ENCODE measurements around the gene SRR. TPM values are rescaled to one million over a fixed set of nuclear protein-coding genes. Genes with fewer than 3 reads are reported as not detected.
"Not testable (repeated sequence)": the region's sequence is repeated elsewhere in the genome, so short reads cannot be mapped to it uniquely, and the experiment has no call there.

SRR gene
- total RNA-seq, 1 experiment from 2014 or later = 34.9 TPM

DNA sequence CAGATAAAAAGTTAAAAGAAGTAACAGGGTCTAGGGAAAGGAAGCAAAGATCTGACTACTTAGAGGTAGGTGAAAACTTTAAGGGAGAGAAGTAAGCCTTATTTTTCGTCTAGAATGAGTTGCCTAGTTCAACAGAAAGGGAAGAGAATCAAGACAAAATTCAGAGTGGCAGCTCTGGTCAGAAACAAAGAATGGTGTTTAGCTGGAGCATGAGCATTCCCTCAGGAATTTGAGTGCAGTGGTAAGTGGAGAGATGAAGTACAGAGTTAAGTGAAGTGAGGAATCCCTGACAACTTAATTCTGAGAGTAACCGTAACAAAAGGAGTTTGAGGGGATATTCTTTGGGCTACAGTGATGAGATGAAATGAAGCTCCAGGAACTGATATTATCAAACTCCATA, 11.7 kb upstream of the SRR start:
- DNase-seq (ENCODE audit: low spot score) = no peak

DNA sequence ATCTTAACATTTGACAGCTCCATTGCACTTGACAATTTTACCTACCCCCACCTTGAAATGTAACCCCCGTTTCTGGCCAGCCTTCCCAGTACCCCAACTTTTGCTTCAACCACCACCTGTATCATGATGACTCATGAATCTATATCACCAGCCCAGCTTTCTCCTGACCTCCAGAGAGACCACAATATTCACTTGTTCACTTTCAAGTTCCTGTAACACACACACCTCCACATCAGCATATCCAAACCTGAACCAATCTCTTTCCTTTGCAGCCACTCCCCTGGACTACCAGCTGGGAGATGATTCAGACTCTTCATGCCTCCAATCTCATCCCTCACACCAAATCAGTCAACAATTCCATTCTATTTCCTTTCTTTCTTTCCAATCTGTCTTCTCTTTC, 8.2 kb upstream of the SRR start:
- no peak for DNase-seq (ENCODE audit: low spot score)

DNA sequence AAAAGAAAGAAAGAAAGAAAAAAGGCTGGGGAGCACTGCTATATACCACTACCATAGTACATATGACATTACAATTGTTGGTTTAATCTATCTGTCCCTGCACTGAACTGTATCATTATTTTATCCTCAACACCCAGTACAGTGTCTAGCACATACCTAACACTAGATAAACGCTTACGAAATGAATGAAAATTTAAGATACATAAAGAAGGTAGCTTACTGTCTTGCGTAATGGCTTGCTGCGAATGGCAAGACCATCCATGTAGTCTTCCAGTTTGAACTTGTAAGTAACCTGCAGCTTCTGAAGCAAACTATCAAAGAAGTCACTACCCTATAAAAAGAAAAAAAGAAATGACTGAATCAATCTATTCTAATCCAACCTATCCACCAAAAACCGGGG, 6.7 kb upstream of the SRR start:
- no peak for DNase-seq (ENCODE audit: low spot score)

DNA sequence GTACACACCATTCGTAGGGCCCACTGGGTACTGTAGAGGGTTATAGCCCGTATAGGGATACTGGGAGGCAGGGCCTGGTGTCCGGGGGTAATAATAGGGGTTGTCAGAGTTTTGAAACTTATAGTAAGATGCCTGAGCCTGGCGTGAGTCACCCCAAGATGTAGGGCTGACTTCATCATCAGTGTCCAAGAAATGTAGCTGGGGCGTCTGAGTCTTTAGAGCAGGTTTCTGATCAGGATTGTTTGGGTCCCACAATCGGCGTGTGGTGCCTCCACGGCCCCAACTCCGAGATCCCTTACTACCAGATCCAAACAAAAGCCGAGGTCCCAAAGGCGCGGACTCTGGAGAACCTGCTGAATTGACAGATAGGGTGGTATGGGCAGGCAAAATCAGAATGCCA, 4.6 kb upstream of the SRR start:
- DNase-seq (ENCODE audit: low spot score) = no peak

DNA sequence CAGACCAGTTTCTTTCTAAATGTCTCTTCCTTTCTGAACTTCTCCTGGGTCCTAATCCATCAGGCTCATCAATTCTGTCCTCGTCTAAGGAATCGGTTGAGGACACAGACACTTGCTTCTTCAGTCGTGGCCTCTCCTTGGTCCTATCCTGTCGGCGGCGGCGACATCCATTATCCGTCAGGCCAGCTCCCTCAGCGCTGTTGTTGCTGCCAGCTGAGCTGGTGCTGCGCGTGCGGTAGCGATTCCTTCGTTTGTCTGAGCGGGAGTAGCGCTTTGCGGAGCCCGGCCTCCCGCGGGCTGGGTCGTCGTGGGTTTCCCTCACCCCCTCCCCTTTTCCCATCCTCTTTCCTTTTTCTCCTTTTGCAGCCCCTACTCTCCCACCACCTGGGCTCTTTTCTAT, 4.0 kb upstream of the SRR start:
- no peak for DNase-seq (ENCODE audit: low spot score)

DNA sequence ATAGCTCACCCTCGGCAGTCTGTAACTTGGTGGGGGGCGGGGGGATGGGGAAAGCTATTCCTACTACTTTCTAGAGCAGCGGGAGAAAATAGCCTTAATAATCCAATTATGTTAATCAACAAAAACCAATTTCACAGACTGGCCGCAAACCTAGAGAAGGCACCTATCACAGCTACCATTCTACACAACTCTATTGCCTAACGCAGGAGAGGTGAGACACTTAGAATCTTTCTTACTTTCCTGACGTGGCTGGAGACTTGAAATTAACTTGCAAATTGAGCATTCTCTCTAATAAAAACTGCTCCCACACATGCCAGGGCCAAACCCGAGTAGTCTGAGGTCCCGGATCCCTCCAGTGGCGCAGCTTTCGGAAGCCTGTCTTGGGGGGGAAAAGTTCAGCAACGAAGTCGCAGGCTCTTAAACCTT, 959 bp upstream of the SRR start:
- DNase-seq (ENCODE audit: low spot score) = no peak

DNA sequence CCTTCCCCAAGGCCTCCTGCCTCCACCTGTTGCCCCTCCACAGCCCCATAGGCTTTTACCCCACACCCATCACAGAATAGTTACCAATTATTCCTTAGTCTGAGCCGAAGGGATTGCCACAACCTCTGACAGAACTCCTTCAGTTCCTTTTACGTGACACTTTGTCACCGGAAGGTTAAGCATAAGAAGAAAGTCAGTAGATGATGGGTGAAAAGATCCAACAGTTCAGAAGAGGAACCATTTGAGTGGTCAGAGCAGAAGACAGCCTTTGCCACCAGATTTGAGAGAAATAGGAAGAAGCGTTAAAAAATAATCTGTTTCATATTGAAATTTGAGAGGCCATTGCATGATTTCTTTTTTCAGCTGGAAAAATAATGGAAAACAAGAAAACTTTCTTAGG, 1.2 kb downstream of the SRR start:
- DNase-seq (ENCODE audit: low spot score) = no peak

DNA sequence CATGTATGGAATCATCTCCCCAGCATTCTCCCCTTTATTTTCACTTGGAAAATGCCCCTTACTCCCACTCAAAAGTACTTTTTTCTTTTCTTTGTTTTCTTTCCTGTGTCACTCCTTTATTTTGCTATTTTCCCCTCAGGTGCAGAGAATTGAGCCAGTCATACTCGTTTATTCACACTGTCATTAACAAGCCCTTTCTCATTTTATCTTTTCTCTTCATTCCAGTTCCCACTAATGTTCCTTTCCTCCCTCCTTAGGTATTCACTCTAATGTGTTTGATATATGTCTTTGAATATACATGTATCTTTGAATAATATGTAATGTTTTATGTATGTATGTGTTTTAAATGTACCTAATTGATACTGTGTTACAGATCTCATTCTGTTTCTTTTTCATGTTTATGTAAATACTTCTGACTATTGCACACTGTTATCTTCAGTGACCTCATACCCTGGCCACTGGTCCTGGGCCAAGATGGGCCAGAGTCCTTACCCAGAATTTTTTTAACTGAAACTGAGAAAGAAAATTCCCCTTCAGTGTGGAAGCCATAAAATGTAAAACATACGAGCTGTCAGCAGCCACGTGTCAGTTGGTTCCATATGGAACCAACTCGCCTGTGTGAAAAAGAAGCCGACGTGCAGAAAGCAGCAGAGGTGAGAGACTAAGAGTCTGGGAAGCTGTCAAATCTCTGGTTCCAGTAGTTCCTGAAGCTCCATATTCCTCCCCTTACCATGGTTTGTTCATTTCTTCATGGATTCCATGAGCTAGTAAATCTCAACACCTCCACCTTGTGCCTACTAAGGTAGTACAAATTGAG, 5.8 kb downstream of the SRR start:
- no peak for DNase-seq (ENCODE audit: low spot score)

DNA sequence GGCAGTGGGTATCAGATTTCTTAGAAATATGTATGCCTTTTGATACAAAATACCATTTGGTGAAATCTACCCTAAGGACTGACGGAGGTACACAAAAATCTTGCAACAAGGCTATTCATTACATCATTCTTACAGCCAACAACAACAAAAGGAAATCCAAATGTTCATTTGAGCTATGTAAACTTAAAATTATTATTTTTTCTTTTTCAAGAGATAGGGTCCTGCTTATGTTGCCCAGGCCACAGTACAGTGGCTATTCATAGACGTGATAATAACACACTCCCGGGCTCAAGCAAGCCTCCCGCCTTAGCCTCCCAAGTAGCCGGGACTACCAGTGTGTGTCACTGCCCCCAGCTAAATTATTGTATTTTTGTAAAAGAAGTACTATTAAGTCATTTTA, 9.0 kb downstream of the SRR start:
- DNase-seq (ENCODE audit: low spot score) = no peak

DNA sequence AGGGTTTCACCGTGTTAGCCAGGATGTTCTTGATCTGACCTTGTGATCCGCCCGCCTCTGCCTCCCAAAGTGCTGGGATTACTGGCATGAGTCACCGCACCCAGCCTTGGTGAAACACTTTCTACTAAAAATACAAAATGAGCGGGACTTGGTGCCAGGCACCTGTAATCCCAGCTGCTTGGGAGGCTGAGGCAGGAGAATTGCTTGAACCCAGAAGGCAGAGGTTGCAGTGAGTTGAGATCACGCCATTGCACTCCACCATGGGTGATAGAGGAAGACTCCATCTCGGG, 13.1 kb downstream of the SRR start:
- not testable (repeated sequence) for DNase-seq (ENCODE audit: low spot score)

DNA sequence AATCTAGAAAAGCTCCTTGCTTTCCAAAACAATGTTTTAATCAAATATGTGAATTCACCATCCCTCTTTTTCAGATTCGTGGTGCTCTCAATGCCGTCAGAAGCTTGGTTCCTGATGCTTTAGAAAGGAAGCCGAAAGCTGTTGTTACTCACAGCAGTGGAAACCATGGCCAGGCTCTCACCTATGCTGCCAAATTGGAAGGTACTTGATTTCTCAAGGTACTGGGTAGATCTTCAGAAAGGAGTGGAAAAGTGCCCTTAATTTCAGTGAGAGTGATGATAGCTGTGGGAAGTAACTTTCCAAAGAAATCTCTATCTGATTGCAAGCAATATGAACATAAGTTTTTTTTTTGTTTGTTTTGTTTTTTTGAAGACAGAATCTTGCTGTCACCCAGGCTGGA, 14.0 kb downstream of the SRR start:
- DNase-seq (ENCODE audit: low spot score) = no peak

DNA sequence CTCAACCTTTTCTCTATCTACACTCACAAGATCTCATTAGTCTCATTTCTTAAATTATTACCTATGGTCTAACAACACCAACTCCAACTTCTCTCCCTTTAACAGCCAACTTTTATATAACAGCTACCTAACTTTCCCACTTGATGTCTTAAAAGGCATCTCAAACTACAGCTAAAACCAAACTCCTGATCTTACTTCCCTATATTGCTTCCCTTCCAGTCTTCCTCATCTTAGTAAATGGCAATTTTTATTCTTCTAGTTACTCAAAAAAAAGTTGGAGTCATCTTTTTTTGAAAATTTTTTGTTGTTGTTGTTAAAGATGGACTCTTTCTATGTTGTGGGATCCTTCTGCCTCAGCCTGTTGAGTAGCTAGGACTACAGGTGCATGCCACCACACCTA, 15.3 kb downstream of the SRR start:
- DNase-seq (ENCODE audit: low spot score) = no peak

DNA sequence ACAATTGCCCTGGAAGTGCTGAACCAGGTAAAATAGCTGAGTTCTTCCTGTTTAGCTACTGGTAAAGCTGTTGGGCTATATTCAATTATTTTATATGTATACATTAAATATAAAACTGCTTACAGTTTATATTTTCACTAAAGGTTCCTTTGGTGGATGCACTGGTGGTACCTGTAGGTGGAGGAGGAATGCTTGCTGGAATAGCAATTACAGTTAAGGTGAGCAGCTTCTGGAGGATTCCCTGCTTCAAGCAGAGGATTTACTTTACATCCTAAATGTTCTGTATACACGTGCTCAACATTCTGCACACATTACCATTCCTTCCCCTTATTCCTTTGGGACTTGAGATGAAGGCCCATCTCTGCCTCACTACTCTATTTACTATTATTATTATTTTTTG, 17.6 kb downstream of the SRR start:
- DNase-seq (ENCODE audit: low spot score) = no peak

DNA sequence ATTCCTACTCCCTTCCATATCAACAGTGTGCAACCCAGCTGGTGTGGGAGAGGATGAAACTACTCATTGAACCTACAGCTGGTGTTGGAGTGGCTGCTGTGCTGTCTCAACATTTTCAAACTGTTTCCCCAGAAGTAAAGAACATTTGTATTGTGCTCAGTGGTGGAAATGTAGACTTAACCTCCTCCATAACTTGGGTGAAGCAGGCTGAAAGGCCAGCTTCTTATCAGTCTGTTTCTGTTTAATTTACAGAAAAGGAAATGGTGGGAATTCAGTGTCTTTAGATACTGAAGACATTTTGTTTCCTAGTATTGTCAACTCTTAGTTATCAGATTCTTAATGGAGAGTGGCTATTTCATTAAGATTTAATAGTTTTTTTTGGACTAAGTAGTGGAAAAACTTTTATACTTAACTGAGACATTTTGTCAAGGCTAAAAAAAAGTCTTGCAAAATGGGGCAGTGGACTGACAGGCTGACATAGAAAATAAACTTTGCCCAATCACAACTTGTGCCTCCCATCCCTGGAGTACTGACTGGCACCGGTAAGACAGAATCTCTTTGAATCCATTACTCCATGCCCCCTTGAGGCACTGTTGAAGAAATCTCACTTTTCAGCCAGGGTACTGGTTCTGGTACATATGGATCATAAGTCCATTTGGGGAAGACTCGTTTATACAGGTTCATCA, 20.0 kb downstream of the SRR start:
- DNase-seq (ENCODE audit: low spot score) = no peak

DNA sequence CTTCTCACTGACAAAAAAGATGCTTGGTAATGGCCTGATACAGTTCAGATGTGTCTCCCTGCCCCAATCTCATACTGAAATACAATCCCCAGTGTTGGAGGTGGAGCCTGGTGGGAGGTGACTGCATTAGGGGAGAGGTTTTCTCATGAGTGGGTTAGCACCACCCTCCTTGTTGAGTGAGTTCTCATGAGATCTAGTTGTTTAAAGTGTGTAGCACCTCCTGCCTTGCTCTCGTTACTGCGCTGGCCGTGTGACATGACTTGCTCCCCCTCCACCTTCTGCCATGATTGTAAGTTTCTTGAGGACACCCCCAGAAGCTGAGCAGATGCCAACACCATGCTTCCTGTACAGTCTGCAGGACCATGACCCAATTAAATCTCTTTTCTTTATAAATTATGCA, 27.6 kb downstream of the SRR start:
- DNase-seq (ENCODE audit: low spot score) = no peak

DNA sequence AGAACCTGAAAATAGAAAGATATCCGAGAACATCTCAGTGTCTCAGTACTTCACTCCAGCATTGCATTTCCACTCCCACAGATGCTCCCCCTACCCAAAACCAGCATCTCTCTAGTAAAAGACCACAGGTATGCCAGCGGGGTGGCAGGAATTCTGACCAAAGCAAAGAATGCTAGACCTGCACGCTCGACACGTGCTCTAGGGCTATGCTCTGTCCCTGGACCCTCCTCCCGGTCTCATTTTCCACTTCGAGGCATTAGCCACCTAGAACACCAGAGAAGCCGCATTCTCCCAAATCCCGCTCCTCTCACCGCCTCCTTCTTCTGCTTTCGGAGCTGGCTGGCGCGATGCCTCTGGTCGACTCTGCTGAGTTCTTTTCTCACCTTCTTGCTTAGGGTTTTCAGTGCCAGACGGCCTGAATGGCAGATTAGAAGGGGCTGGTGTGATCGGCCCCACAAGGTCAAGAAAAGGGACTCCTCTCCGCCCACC, 32.0 kb downstream of the SRR start:
- DNase-seq (ENCODE audit: low spot score) = no peak

DNA sequence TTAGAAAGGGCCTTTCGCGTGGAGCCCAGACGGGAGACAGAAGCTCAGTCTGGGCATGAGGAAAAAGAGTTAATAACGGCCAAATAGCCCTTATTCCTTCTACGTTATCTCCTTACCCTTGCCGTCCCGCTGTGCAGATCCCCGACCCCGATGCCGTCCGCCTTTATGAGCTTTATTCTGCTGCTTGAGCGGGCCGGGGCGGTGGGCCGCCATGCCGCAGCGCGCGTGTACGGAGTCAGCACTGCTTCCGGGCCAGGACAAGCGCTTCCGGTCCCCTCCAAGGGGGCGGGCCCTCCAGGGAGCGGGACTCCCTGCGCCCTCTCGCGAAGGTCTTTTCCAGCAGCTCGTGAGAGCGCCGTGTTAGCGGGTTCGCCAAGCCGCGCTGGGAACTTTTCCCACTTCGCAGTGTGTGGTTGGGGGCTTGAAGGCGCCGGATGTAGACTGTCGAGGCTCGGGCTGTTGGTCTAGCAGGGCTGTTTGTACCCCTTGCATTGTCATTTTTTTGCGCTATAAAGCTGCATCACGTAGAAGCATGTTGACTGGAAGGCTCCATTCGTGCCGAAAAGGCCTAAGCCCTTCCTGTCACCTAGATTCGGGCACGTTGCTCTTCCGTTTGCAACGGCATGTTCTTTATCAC, 32.6 kb downstream of the SRR start, which contains the start of gene TSR1:
TSS of gene TSR1 (minus strand) at position 243 of the 637 bp plus-strand sequence. CDS start at position 213, 30 bp downstream.
- peak; percentile 76 for DNase-seq (ENCODE audit: low spot score)

DNA sequence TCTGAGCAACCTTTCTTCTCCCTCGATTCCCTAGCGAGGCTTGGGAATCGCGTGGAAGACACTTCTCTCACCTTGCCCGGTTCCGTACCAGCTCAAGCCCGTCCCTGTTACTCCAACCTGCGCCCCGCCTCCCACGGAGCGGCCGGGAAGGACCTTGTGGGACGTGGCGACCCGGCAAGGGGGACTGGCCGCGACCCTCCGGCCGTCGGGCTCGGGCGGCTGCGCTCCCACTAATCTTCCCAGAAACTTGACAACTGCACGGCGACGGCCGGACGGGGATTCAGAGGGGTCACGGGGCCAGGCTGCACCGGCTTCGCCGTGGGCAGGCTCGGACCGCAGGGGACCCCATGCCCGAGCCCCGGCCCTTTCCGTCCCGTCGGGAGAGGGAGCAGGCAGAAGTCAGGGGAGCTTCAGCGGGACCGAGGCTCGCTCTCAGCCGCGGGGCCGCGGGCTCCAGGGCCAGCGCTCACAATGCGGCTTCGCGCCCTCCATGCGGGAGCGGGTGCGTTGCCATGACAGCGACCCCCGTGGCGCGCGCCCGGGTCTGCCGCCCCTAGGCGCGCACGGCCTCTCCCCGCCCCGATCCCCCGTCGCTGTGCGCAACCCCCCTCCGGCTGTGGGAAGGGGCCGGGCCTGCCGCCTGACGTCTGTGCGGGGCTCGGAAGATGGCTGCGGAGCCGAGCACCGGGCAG, 33.2 kb downstream of the SRR start, which contains the start of gene SGSM2:
TSS of gene SGSM2 (plus strand) at position 650 of the 692 bp plus-strand sequence. CDS start 188 bp downstream, outside the sequence.
- DNase-seq (ENCODE audit: low spot score) = no peak

DNA sequence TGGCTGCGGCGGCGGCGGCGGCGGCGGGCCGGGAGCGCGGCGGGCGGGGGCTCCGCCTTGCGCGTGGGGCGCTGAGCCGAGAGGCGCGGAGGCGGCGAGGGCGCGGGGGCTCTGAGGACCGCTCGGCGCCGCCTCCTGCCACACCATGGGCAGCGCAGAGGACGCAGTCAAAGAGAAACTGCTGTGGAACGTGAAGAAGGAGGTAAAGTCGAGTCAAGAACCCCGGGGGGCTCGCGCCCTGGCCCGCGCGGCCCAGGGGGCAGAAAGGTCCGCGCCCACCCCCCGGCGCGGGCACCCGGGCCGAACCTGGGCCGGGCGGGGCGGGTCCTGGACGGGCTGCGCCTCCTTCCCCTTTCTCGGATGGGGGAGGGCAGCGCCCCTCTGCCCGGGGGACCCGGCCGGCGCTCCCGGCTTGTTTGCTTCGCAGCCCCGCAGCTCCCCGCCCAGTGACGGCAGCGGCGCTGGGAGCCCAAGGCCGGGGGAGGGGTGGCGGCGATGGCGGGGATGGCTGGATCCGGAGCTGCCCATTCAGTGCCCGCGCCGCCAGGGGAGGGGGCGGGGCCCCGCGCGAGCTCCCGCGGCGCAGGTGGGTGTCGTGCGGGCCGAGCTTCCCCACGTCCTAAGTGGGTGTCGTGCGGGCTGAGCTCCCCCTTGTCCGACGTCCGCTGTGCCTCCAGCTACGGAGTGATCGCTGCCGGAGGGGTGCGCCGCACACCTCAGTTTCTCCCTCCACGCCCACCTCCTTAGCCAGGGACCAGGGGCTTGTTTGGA, 34.0 kb downstream of the SRR start:
- no peak for DNase-seq (ENCODE audit: low spot score)

DNA sequence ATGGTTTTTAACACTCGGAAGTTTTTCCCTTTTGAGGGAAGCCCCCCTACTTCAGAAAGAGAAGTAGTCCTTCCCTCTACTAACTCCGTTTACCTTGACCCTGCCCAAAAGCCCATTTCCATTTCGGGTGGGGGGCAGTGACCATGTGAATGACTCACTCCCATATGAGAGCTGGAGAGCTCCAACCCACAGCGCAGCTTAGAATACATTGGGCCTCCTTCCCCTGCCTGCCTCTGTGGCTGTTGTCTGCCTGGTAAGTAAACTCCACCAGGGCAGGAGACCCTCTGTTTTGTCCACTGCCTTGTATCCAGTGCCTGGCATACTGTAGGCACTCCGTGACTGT, 34.5 kb downstream of the SRR start:
- DNase-seq (ENCODE audit: low spot score) = no peak

DNA sequence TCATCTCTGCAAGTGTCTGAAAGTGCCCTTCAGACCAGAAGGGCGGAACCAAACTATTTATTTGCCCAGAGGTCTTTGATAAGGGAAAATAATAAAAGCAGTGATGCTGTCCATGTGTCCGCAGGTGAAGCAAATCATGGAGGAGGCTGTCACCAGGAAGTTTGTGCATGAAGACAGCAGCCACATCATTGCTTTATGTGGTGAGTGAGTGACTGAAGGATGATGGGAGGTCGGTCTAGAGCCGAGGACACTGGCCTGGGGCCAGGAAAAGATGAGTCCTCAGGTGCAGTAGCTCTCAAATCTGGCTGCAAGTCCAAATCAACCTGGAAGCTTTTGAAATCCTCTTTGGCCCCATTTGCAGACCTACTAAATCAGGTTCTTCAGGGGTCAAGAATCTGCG, 39.7 kb downstream of the SRR start:
- DNase-seq (ENCODE audit: low spot score) = no peak

DNA sequence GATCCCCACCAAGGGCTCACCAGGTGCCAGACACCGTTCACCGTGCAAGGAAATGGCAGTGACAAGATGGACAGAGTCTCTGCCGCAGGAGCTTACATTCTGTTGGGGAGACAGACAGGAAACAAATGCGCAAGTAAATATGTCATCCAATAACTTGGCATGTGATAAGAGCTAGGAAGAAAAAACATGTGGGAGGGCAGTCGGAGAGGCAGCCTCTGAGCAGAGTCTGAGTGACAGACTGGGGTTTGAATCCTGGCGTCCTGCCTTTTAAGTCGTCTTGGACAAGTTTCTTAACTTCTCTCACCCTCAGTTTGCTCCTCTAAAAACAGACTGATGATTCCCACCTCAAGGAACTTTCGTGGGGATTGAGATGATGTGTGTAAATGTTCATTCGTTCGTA, 40.8 kb downstream of the SRR start:
- DNase-seq (ENCODE audit: low spot score) = no peak

Data from H4 (cell line).